Activated B cell treated with CpG ODN at 0.5 μM for 24 hours (primary cell): ENCODE results near the gene AGRN. TPM values are rescaled to one million over a fixed set of nuclear protein-coding genes. Genes with fewer than 3 reads are reported as not detected.
A peak's percentile ranks its signal among the peaks of the same experiment; 100 is the strongest.
"Not testable (repeated sequence)": the region's sequence is repeated elsewhere in the genome, so short reads cannot be mapped to it uniquely, and the experiment has no call there.

ENCODE experiments used
- ATAC-seq: fragments of 200-7000 bp; cut with Tn5 transposase; one replicate; pipeline ENCODE4 v1.10.0; 2021; ENCODE audit warnings: low read depth, mild to moderate bottlenecking, moderate library complexity
- CTCF ChIA-PET: fragments of 350-600 bp; sonication (Branson Sonifier 250); formaldehyde crosslinking; loops from one replicate; lab custom pipeline; 2021; ENCODE audit warnings: antibody characterized with exemption; lab: Charles Lee
- POLR2A ChIA-PET: fragments of 350-600 bp; sonication (Branson Sonifier 250); formaldehyde crosslinking; loops from one replicate; lab custom pipeline; 2021; ENCODE audit warnings: antibody characterized with exemption; lab: Charles Lee
- DNase-seq: peaks from one replicate; pipeline ENCODE4 v3.0.0; 2022
- H3K27ac Mint-ChIP-seq: one replicate; pipeline ENCODE4 v1.8.0; 2020; ENCODE audit warnings: mixed read lengths
- H3K27me3 Mint-ChIP-seq: one replicate; pipeline ENCODE4 v1.8.0; 2021; ENCODE audit warnings: mixed read lengths
- H3K36me3 Mint-ChIP-seq: one replicate; pipeline ENCODE4 v1.8.0; 2021; ENCODE audit warnings: low read depth, mixed read lengths
- H3K4me1 Mint-ChIP-seq: one replicate; pipeline ENCODE4 v1.8.0; 2021; ENCODE audit warnings: mixed read lengths
- H3K4me3 Mint-ChIP-seq: one replicate; pipeline ENCODE4 v1.8.0; 2020; ENCODE audit warnings: mild to moderate bottlenecking, mixed read lengths
- H3K9me3 Mint-ChIP-seq: one replicate; pipeline ENCODE4 v1.8.0; 2020; ENCODE audit warnings: mixed read lengths
- intact Hi-C: fragments of 100-400 bp; cut with micrococcal nuclease; formaldehyde crosslinking; loops from one replicate; pipeline ENCODE4 v1.15.1; 2024
- total RNA-seq: library from RNA; stranded (reverse); gene quantifications from 2 replicates; pipeline ENCODE4 v1.2.3, GENCODE V29; 2022
- TF ChIP-seq, protein P1 (sequence below): fragments of 200-600 bp; IDR thresholded peaks from one replicate; pipeline ENCODE4 v1.8.0; 2022; ENCODE audit warnings: antibody characterized with exemption, mild to moderate bottlenecking

The AGRN gene
- total RNA-seq, 1 donor from 2014 or later: 27.1 TPM

DNA sequence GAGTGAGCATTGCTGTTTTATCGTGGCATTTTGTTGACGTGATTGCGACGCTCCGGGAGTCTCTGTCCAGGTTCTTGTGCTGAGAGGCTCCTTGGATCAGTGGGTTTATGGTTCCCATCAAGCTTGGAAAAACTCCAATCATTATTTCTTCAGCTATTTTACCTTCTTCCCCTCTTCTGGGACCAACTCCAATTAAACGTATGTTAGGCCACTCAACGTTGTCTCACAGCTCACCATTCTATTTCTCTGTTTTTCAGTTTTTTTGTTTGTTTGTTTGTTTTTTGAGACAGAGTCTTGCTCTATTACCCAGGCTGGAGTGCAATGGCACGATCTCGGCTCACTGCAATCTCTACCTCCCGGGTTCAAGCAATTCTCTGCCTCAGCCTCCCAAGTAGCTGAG, 28.0 kb upstream of the AGRN start:
- intact Hi-C loops: no loop called here
- H3K36me3 Mint-ChIP-seq: no peaks in the 10 kb centered on the region

DNA sequence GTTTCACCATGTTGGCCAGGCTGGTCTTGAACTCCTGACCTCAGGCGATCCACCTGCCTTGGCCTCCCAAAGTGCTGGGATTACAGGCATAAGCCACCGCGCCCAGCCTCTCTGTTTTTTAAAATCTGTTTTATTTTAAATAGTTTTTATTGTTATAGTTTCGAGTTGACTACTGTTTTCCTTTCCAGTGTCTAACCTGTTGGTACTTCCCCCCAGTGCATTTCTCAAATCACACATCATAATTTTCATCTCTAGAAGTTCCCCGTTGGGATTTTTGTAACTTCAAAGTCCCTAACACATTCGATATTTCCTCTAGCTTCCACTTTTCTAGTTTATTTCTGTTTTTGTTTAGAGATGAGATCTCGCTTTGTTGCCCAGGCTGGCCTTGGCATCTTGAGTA, 27.6 kb upstream of the AGRN start:
- no peak for ATAC-seq
- Mint-ChIP-seq H3K27ac (no peak overlapping the region), H3K4me3 (no peak overlapping the region), H3K9me3 (peaks cover 2% of the 10 kb centered on the region), H3K4me1 (peaks cover 6% of the 10 kb centered on the region), H3K27me3 (peaks cover 32% of the 10 kb centered on the region), H3K36me3 (no peaks in the 10 kb centered on the region)
- POLR2A ChIA-PET: no interaction called here
- TF ChIP-seq, protein P1, sequence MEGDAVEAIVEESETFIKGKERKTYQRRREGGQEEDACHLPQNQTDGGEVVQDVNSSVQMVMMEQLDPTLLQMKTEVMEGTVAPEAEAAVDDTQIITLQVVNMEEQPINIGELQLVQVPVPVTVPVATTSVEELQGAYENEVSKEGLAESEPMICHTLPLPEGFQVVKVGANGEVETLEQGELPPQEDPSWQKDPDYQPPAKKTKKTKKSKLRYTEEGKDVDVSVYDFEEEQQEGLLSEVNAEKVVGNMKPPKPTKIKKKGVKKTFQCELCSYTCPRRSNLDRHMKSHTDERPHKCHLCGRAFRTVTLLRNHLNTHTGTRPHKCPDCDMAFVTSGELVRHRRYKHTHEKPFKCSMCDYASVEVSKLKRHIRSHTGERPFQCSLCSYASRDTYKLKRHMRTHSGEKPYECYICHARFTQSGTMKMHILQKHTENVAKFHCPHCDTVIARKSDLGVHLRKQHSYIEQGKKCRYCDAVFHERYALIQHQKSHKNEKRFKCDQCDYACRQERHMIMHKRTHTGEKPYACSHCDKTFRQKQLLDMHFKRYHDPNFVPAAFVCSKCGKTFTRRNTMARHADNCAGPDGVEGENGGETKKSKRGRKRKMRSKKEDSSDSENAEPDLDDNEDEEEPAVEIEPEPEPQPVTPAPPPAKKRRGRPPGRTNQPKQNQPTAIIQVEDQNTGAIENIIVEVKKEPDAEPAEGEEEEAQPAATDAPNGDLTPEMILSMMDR: no peak
- no peak for DNase-seq
- CTCF ChIA-PET: interaction anchor here (0.9 to 1.5 kb wide), 2 partner anchors 8 to 10 kb away, joined by 3 to 4 read pairs; no protein-coding TSS in a partner anchor
- intact Hi-C loops: no loop called here

More for the DNA sequence above, 28.0 kb upstream of the AGRN start:
- Mint-ChIP-seq H3K27me3 (peaks cover 28% of the 10 kb centered on the region), H3K4me3 (no peak overlapping the region), H3K4me1 (peaks cover 6% of the 10 kb centered on the region), H3K9me3 (peaks cover 2% of the 10 kb centered on the region), H3K27ac (no peak overlapping the region)
- CTCF ChIA-PET: interaction anchor here (0.9 to 1.5 kb wide), 2 partner anchors 7 to 11 kb away, joined by 3 to 4 read pairs; no protein-coding TSS in a partner anchor
- TF ChIP-seq, protein P1: no peak
- POLR2A ChIA-PET: no interaction called here
- ATAC-seq (no peak), DNase-seq (no peak)

- DNase-seq: no peak
- no peaks in the 10 kb centered on the region for H3K36me3 Mint-ChIP-seq
- ATAC-seq: no peak
These were observed 26.4 kb upstream of the AGRN start for GRCh38 chr1:993379-993995.

GRCh38 chr1:994546-994945, 25.4 kb upstream of the AGRN start:
- DNase-seq, POLR2A ChIA-PET, H3K4me1 Mint-ChIP-seq, H3K36me3 Mint-ChIP-seq, ATAC-seq, H3K9me3 Mint-ChIP-seq, H3K4me3 Mint-ChIP-seq, intact Hi-C loops, CTCF ChIA-PET, H3K27ac Mint-ChIP-seq: not testable (repeated sequence)
- peaks cover 23% of the 10 kb centered on the region for H3K27me3 Mint-ChIP-seq

More at GRCh38 chr1:993379-993995, 26.4 kb upstream of the AGRN start:
- H3K27ac Mint-ChIP-seq: no peak overlapping the region
- peaks cover 2% of the 10 kb centered on the region for H3K9me3 Mint-ChIP-seq
- peaks cover 28% of the 10 kb centered on the region for H3K27me3 Mint-ChIP-seq
- H3K4me3 Mint-ChIP-seq: no peak overlapping the region
- CTCF ChIA-PET: interaction anchor here (1.5 kb wide), 1 partner anchor 9 kb away, joined by 3 read pairs; no protein-coding TSS in a partner anchor
- POLR2A ChIA-PET: no interaction called here
- intact Hi-C loops: no loop called here
- TF ChIP-seq, protein P1: no peak
- peaks cover 6% of the 10 kb centered on the region for H3K4me1 Mint-ChIP-seq

DNA sequence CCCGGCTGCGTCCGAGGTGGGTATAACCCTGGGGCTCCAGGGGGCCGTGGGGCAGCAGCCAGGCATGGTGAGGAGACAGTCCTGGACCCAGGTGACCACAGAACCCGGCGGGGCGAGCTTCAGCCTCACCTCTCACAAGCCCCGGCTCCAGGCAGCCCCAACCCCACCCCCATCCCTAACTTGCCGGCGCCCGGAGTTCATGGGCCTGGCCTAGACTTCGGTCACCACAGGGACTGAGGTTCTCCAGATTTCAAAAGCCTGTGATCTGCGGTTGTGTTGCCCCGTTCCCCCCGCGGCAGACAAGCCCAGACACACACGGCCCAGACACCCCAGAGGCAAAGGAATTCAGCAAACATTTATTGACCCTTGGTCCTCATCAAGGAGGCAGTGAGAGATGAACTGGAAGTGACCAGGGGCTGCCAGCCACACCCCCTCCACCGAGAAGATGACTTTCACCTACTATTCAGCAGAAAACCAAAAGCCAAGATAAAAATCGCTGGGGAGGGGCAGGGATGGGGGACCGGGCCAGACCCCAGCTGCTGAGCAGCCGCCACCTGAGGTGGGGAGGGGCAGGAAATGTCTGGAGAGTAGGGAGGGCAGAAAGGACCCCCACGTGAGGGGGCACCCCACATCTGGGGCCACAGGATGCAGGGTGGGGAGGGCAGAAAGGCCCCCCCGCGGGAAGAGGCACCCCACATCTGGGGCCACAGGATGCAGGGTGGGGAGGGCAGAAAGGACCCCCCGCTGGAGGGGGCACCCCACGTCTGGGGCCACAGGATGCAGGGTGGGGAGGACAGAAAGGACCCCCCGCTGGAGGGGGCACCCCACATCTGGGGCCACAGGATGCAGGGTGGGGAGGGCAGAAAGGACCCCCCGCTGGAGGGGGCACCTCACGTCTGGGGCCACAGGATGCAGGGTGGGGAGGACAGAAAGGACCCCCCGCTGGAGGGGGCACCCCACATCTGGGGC, 24.0 kb upstream of the AGRN start:
- Mint-ChIP-seq H3K27me3 (peaks cover 25% of the 10 kb centered on the region), H3K36me3 (no peaks in the 10 kb centered on the region), H3K4me1 (peaks cover 12% of the 10 kb centered on the region), H3K4me3 (no peak overlapping the region), H3K9me3 (peaks cover 2% of the 10 kb centered on the region), H3K27ac (peak overlapping the region; percentile 41)
- intact Hi-C loops: no loop called here
- DNase-seq (no peak), ATAC-seq (no peak)
- CTCF ChIA-PET: interaction anchor here (1.3 kb wide), 1 partner anchor 12 kb away, joined by 4 read pairs; no protein-coding TSS in a partner anchor
- POLR2A ChIA-PET: no interaction called here
- TF ChIP-seq, protein P1: no peak
